Neural crest cell (in vitro differentiated cells): Measurements from ENCODE around the gene F12. TPM values are rescaled to one million over a fixed set of nuclear protein-coding genes. Genes with fewer than 3 reads are reported as not detected.

Experiments used
- DNase-seq: peaks from one replicate; pipeline ENCODE4 v3.0.0; 2021; ENCODE audit warnings: low read depth, mixed read lengths, low spot score
- H3K27ac Mint-ChIP-seq: one replicate; pipeline ENCODE4 v1.8.0; 2021; ENCODE audit warnings: mild to moderate bottlenecking, mixed read lengths; ENCODE audit not compliant: unreplicated experiment
- H3K27me3 Mint-ChIP-seq: 2 replicates; pipeline ENCODE4 v1.8.0; 2021; ENCODE audit warnings: low read depth, mild to moderate bottlenecking, mixed read lengths
- H3K36me3 Mint-ChIP-seq: 2 replicates; pipeline ENCODE4 v1.8.0; 2021; ENCODE audit warnings: low read depth, mild to moderate bottlenecking, mixed read lengths
- H3K4me1 Mint-ChIP-seq: 2 replicates; pipeline ENCODE4 v1.8.0; 2021; ENCODE audit warnings: mixed read lengths
- H3K4me3 Mint-ChIP-seq: one replicate; pipeline ENCODE4 v1.8.0; 2021; ENCODE audit warnings: mild to moderate bottlenecking, mixed read lengths
- H3K9me3 Mint-ChIP-seq: 2 replicates; pipeline ENCODE4 v1.8.0; 2021; ENCODE audit warnings: mixed read lengths
- CTCF ChIP-seq: fragments of 200-600 bp; sonication (generic); conservative IDR thresholded peaks from 2 replicates; pipeline ENCODE4 v1.5.0; 2021; ENCODE audit warnings: antibody characterized with exemption, mild to moderate bottlenecking
- total RNA-seq: library from RNA; stranded (reverse); gene quantifications from 2 replicates; pipeline ENCODE4 v1.2.1, GENCODE V29; 2021

F12 gene
- total RNA-seq, 1 donor from 2014 or later, result 2.7 TPM

GRCh38 chr5:177366528-177367322 is 42.6 kb downstream of the F12 start:
- Mint-ChIP-seq H3K4me3 (peak overlapping the region; percentile 92), H3K27ac (peak overlapping the region; percentile 95), H3K4me1 (peaks cover 26% of the 10 kb centered on the region), H3K27me3 (peaks cover 17% of the 10 kb centered on the region), H3K36me3 (no peaks in the 10 kb centered on the region), H3K9me3 (no peaks in the 10 kb centered on the region)
- no peak for TF ChIP-seq CTCF
- DNase-seq, result peak; percentile 85

- peaks cover 21% of the 10 kb centered on the region for H3K4me1 Mint-ChIP-seq
- TF ChIP-seq CTCF, result no peak
- peaks cover 17% of the 10 kb centered on the region for H3K27me3 Mint-ChIP-seq
- H3K36me3 Mint-ChIP-seq, result no peaks in the 10 kb centered on the region
- DNase-seq, result no peak
- H3K27ac Mint-ChIP-seq, result no peak overlapping the region
- no peaks in the 10 kb centered on the region for H3K9me3 Mint-ChIP-seq
- no peak overlapping the region for H3K4me3 Mint-ChIP-seq
Observed at GRCh38 chr5:177365845-177366527, 43.4 kb downstream of the F12 start.

- no peaks in the 10 kb centered on the region for H3K36me3 Mint-ChIP-seq
- H3K4me3 Mint-ChIP-seq, result peak overlapping the region; percentile 66
- no peak overlapping the region for H3K27ac Mint-ChIP-seq
- H3K9me3 Mint-ChIP-seq, result no peaks in the 10 kb centered on the region
- H3K4me1 Mint-ChIP-seq, result peaks cover 20% of the 10 kb centered on the region
- no peak for TF ChIP-seq CTCF
- DNase-seq, result no peak
- peaks cover 22% of the 10 kb centered on the region for H3K27me3 Mint-ChIP-seq
Observed at GRCh38 chr5:177364159-177364962, 45.0 kb downstream of the F12 start.

GRCh38 chr5:177363565-177363964 is 45.8 kb downstream of the F12 start:
- no peaks in the 10 kb centered on the region for H3K9me3 Mint-ChIP-seq
- no peak for TF ChIP-seq CTCF
- no peak overlapping the region for H3K27ac Mint-ChIP-seq
- H3K4me3 Mint-ChIP-seq, result peak overlapping the region; percentile 31
- DNase-seq, result no peak
- H3K27me3 Mint-ChIP-seq, result peaks cover 18% of the 10 kb centered on the region
- no peaks in the 10 kb centered on the region for H3K36me3 Mint-ChIP-seq
- H3K4me1 Mint-ChIP-seq, result peaks cover 14% of the 10 kb centered on the region
